K562 (cell line): ENCODE results near the gene ARMS2. TPM values are rescaled to one million over a fixed set of nuclear protein-coding genes. Genes with fewer than 3 reads are reported as not detected.

Source experiments
- ATAC-seq: fragments of 200-7000 bp; cut with Tn5 transposase; 3 replicates; pipeline ENCODE4 v1.9.1; 2020; ENCODE audit warnings: moderate library complexity
- BruUV-seq: library from RNA; stranded (reverse); fragments of 400-500 nt; replicated peaks from 2 replicates; lab custom pipeline; 2021; lab: Mats Ljungman, UMichigan
- CTCF ChIA-PET: fragments of 300-600 bp; formaldehyde crosslinking; extraction: SDS; loops from one replicate; lab custom pipeline; 2021; ENCODE audit warnings: low intra/inter-chr PET ratio; lab: Yijun Ruan, JAX
- POLR2A ChIA-PET: fragments of 300-600, 350-650 bp; sonication (Branson Sonifier 250); formaldehyde crosslinking; extraction: SDS; loops from one replicate; lab custom pipeline; 2021; ENCODE audit warnings: antibody characterized with exemption, inconsistent platforms; lab: Yijun Ruan, JAX
- DNase-seq, 4 experiments: peaks; one replicate each; pipeline versions ENCODE4 v3.0.0 to v3.0.0-alpha.2; 2011 to 2018; ENCODE audit warnings: low spot score in 3 of 4, mixed read lengths in 3 of 4; ENCODE audit errors: extremely low read depth in 1 of 4
- FAIRE-seq: peaks from 2 replicates; lab custom pipeline; 2011; peaks lifted over from hg19 to GRCh38; lab: Jason Lieb, UNC
- H2AFZ ChIP-seq: 2 replicates; pipeline ENCODE4 v1.6.0; 2011; ENCODE audit warnings: low read depth, low read length, control low read depth, inconsistent platforms
- H3K27ac ChIP-seq: fragments of 200-600 bp; 3 replicates; pipeline ENCODE4 v1.8.0; 2011; ENCODE audit warnings: low read depth, mild to moderate bottlenecking, control low read depth, inconsistent platforms, low read length, moderate library complexity, mixed read lengths; ENCODE audit errors: extremely low read depth
- H3K27me3 ChIP-seq, 2 experiments: fragments of 300-600 bp in 1 of 2; 2 replicates in 1 of 2; 3 replicates in 1 of 2; pipeline versions ENCODE4 v1.6.0 to v1.8.0; 2011; ENCODE audit warnings: inconsistent platforms in 2 of 2, low read length in 2 of 2, mild to moderate bottlenecking in 1 of 2, mixed read lengths in 1 of 2, moderate library complexity in 1 of 2; ENCODE audit not compliant: control insufficient read depth in 2 of 2, insufficient read depth in 2 of 2
- H3K36me3 ChIP-seq: fragments of 300-600 bp; 3 replicates; pipeline ENCODE4 v1.8.0; 2011; ENCODE audit warnings: mild to moderate bottlenecking, low read length, inconsistent platforms; ENCODE audit not compliant: control insufficient read depth, insufficient read depth
- H3K4me1 ChIP-seq, 2 experiments: fragments of 200-600 bp in 1 of 2; replicated peaks in 1 of 2; 2 replicates in 1 of 2; 3 replicates in 1 of 2; pipeline versions ENCODE4 v1.5.1 to v1.8.0; 2011; ENCODE audit warnings: inconsistent platforms in 2 of 2, low read length in 2 of 2, mild to moderate bottlenecking in 1 of 2, mixed read lengths in 1 of 2, moderate library complexity in 1 of 2; ENCODE audit not compliant: control insufficient read depth in 2 of 2, insufficient read depth in 2 of 2
- H3K4me2 ChIP-seq: 2 replicates; pipeline ENCODE4 v1.6.1; 2011; ENCODE audit warnings: low read length, control low read depth, inconsistent platforms, mixed read lengths; ENCODE audit not compliant: insufficient read depth
- H3K4me3 ChIP-seq: fragments of 200-600 bp; sonication (generic), shearing (Covaris generic); 2 replicates; pipeline ENCODE4 v1.5.1; 2016; ENCODE audit warnings: control low read depth, inconsistent platforms
- H3K79me2 ChIP-seq: fragments of 200-600 bp; 3 replicates; pipeline ENCODE4 v1.8.0; 2011; ENCODE audit warnings: low read length, inconsistent platforms; ENCODE audit not compliant: control insufficient read depth, insufficient read depth
- H3K9ac ChIP-seq, 2 experiments: 2 replicates each; pipeline versions ENCODE4 v1.6.0 to v1.6.1; 2011; ENCODE audit warnings: low read depth in 2 of 2, low read length in 2 of 2, control low read depth in 1 of 2, inconsistent platforms in 1 of 2, mild to moderate bottlenecking in 1 of 2, mixed read lengths in 1 of 2; ENCODE audit not compliant: insufficient read depth in 1 of 2
- H3K9me1 ChIP-seq: one replicate; pipeline ENCODE4 v1.6.0; 2011; ENCODE audit warnings: inconsistent platforms, mild to moderate bottlenecking, low read length, moderate library complexity; ENCODE audit not compliant: control insufficient read depth, insufficient read depth
- H3K9me3 ChIP-seq: replicated peaks from 2 replicates; pipeline ENCODE4 v1.5.1; 2011; ENCODE audit warnings: low read depth, low read length, inconsistent platforms; ENCODE audit not compliant: control insufficient read depth, insufficient read depth
- H4K20me1 ChIP-seq: replicated peaks from 2 replicates; pipeline ENCODE4 v1.6.1; 2011; ENCODE audit warnings: low read length, inconsistent platforms, mixed read lengths; ENCODE audit not compliant: control insufficient read depth, insufficient read depth
- BRD4 ChIP-seq: fragments of 200-600 bp; sonication (generic); IDR thresholded peaks from 2 replicates; pipeline ENCODE4 v1.6.1; 2017; ENCODE audit warnings: inconsistent platforms
- HDAC6 ChIP-seq: IDR thresholded peaks from 2 replicates; pipeline ENCODE4 v1.6.1; 2012; ENCODE audit warnings: low read depth, mild to moderate bottlenecking, control low read depth, inconsistent platforms, low read length, moderate library complexity
- JUNB ChIP-seq: fragments of 450-650 bp; formaldehyde crosslinking; conservative IDR thresholded peaks from 2 replicates; pipeline ENCODE4 v1.4.0; 2020; ENCODE audit warnings: mild to moderate bottlenecking
- LCOR ChIP-seq: sonication (generic); formaldehyde crosslinking; IDR thresholded peaks from 2 replicates; pipeline ENCODE4 v1.8.0; 2022; ENCODE audit warnings: mild to moderate bottlenecking, missing genetic modification reagents
- NFYB ChIP-seq: IDR thresholded peaks from 2 replicates; pipeline ENCODE4 v1.6.1; 2011; ENCODE audit warnings: mild to moderate bottlenecking, moderate library complexity; ENCODE audit not compliant: insufficient read length; ENCODE audit errors: extremely low read depth
- ZBTB33 ChIP-seq: sonication (generic); formaldehyde crosslinking; IDR thresholded peaks from 2 replicates; pipeline ENCODE4 v1.8.1; 2023; ENCODE audit warnings: mild to moderate bottlenecking, missing genetic modification reagents
- ZNF561 ChIP-seq: fragments of 450-650 bp; formaldehyde crosslinking; conservative IDR thresholded peaks from 2 replicates; pipeline ENCODE4 v1.4.0; 2020; ENCODE audit warnings: mild to moderate bottlenecking, moderate library complexity
- WGBS: fragments of 100-300 bp; shearing (Covaris generic); methylation state at CpG from one replicate; pipeline ENCODE4 v1.1.6; 2016; ENCODE audit warnings: low coverage, mixed read lengths; ENCODE audit not compliant: insufficient coverage; ENCODE audit errors: missing lambda C conversion rate; 5-methylcytosine and 5-hydroxymethylcytosine counted together
- in situ Hi-C: fragments of 300-500 bp; cut with MboI; formaldehyde crosslinking; loops from 4 replicates; pipeline ENCODE4 v1.15.0; 2018; ENCODE audit warnings: inconsistent platforms, mixed read lengths
- intact Hi-C: fragments of 100-400 bp; cut with micrococcal nuclease; formaldehyde crosslinking; loops from 2 replicates; pipeline ENCODE4 v1.14.2; 2022
- polyA plus RNA-seq, 8 experiments: library from polyadenylated mRNA; depleted of rRNA in 4 of 8; stranded (reverse) in 5 of 8; unstranded in 3 of 8; fragments of >200 nt; fragmentation: Nextera tagmentation in 2 of 8; fragmentation: Illumina TruSeq in 1 of 8; extraction: Ambion mirVana in 2 of 8; extraction: Trizol in 1 of 8; gene quantifications; 2 replicates each; pipeline versions ENCODE4 v1.2.1 to v1.2.3, GENCODE V29; 2011 to 2014; ENCODE audit warnings: inconsistent platforms in 1 of 8, missing spikeins in 1 of 8
- total RNA-seq, 7 experiments: library from RNA; depleted of rRNA in 6 of 7; stranded (reverse); fragments of >200 nt in 6 of 7; fragmentation: Illumina TruSeq in 2 of 7; extraction: Trizol in 2 of 7; gene quantifications; 2 replicates each; pipeline versions ENCODE4 v1.2.1 to v1.2.3, GENCODE V29; 2011 to 2021; ENCODE audit warnings: low replicate concordance in 1 of 7

Gene ARMS2
- total and polyA plus RNA-seq, 9 of the 15 experiments (the other 6 are each of a cell fraction or from before 2014, with no cell fraction given), result not detected

DNA sequence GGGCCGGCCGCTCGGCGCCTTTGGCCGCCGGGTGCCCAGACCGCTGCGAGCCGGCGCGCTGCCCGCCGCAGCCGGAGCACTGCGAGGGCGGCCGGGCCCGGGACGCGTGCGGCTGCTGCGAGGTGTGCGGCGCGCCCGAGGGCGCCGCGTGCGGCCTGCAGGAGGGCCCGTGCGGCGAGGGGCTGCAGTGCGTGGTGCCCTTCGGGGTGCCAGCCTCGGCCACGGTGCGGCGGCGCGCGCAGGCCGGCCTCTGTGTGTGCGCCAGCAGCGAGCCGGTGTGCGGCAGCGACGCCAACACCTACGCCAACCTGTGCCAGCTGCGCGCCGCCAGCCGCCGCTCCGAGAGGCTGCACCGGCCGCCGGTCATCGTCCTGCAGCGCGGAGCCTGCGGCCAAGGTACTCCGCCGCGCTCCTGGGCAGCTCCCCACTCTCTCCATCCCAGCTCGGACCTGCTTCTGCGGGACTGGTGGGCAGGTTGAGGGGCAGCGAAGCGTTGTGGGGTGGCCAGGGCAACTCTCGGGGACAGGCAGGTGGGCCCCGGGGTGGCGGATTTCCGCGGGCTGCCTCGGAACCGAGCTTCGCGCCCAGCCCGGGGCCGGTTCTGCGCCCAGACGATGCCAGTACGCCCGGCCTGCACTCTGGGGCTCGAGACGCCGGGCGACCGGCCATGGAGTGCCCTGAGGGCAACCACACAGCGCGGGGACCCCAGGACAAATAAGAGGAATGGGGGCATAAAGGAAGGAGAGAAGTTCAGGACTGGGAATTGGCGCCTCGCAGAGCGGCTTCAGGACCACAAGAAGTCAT, 7.5 kb downstream of the ARMS2 start:
- Histone ChIP-seq H3K9me3 (no peaks in the 10 kb centered on the region), H3K27ac (no peak overlapping the region), H3K9me1 (no peaks in the 10 kb centered on the region), H2AFZ (no peak overlapping the region), H3K36me3 (no peaks in the 10 kb centered on the region), H3K4me3 (no peak overlapping the region), H3K79me2 (no peaks in the 10 kb centered on the region), H3K4me1 (no peaks in the 10 kb centered on the region), H3K4me2 (no peak overlapping the region), H3K9ac (no peak overlapping the region), H4K20me1 (no peaks in the 10 kb centered on the region), H3K27me3 (peaks cover 0 to 42% of the 10 kb centered on the region in 2 experiments; a peak in 3 of 5 replicates)
- POLR2A ChIA-PET, result no interaction called here
- TF ChIP-seq JUNB, result no peak
- TF ChIP-seq HDAC6, result no peak
- no peak for TF ChIP-seq NFYB
- no peak for TF ChIP-seq BRD4
- TF ChIP-seq LCOR, result no peak
- no peak for TF ChIP-seq ZNF561
- no peak for TF ChIP-seq ZBTB33 (CRISPR knock-in tag)
- in situ Hi-C loops, result no loop called here
- intact Hi-C loops, result no loop called here
- FAIRE-seq, result no peak
- CTCF ChIA-PET, result no interaction called here
- DNase-seq, result no peak
- ATAC-seq, result no peak
- no TSS peak for BruUV-seq
- WGBS, result 5% methylated on average over 7 of the region's 95 CpGs
